ENCODE data around the gene FTCD.

FTCD gene

DNA sequence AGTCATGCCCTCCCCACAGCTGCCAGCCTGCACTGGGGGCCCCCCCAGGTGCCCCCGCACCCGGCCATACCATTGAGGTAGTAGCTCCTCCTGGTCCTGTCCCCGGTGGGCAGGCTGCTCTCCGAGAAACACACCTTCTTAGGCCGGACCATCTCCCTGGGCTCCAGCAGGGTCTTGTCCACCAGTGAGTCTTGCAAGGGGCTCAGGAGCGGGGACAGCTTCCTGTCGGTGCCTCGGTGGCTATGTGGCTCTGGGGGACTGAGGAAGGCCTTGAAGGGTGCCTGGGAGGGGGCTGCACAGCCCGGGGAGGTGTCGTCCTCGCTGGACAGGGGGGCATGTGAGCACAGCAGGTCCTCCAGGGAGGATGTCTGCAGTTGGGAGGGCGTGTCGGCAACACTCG is 12.9 kb upstream of the FTCD start:
- no peaks in the 10 kb centered on the region for H3K9me3 ChIP-seq (ENCODE audit: control insufficient read depth in 2 of 2, low read length in 2 of 2)
- no peak overlapping the region for H3K27ac ChIP-seq (ENCODE audit: low read length)
- H3K27me3 ChIP-seq (ENCODE audit: control insufficient read depth in 1 of 2, insufficient read depth in 2 of 2, low read length in 2 of 2), result no peaks in the 10 kb centered on the region
- no peak overlapping the region for H3K4me3 ChIP-seq (ENCODE audit: low read length in 2 of 2)
- H3K9ac ChIP-seq (ENCODE audit: low read length in 2 of 2), result no peak overlapping the region
- H3K4me1 ChIP-seq (ENCODE audit: control insufficient read depth, insufficient read depth, low read length), result no peaks in the 10 kb centered on the region
- no peaks in the 10 kb centered on the region for H3K36me3 ChIP-seq (ENCODE audit: control insufficient read depth in 2 of 2, insufficient read depth in 2 of 2, low read length in 2 of 2)

DNA sequence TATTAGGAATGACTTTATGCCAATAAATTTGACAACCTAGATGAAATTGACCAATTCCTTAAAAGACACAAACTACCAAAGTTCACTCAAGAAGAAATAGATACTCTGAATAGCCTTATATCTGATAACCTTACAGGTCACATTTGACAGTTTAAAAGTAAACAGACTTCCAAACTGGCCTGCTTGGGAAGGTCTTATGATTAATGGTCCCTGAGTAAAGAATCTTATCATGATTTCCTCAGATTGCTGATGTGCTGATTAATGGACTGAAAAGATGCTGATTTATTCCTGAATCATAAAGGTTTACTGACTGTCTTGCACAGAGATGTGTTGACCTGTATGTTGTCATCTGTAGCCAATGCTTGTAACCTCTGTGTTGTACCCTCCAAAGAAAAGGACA is 9.7 kb upstream of the FTCD start:
- Histone ChIP-seq H3K9me3 (ENCODE audit: control insufficient read depth in 2 of 2, low read length in 2 of 2) (no peaks in the 10 kb centered on the region), H3K4me3 (ENCODE audit: low read length in 2 of 2) (no peak overlapping the region), H3K27ac (ENCODE audit: low read length) (no peak overlapping the region), H3K36me3 (ENCODE audit: control insufficient read depth in 2 of 2, insufficient read depth in 2 of 2, low read length in 2 of 2) (no peaks in the 10 kb centered on the region), H3K27me3 (ENCODE audit: control insufficient read depth in 1 of 2, insufficient read depth in 2 of 2, low read length in 2 of 2) (no peaks in the 10 kb centered on the region), H3K4me1 (ENCODE audit: control insufficient read depth, insufficient read depth, low read length) (no peaks in the 10 kb centered on the region), H3K9ac (ENCODE audit: low read length in 2 of 2) (no peak overlapping the region)

DNA sequence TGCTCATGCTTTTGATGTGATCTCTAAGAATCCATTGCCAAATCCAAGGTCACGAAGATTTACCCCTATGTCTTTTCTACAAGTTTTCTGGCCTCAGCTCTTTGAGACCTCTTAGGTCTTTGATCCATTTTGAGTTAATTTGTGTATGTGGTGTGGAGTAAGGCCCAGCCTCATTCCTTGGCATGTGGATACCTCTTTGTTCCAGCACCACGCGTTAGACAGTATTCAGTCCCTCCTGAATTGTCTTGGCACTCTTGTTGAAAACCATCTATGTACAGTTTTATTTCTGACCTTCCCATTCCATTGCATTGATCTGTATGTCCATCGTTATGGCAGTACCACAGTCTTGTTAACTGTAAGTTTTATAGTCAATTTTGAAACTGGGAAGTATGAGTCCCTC is 8.0 kb upstream of the FTCD start:
- H3K9me3 ChIP-seq (ENCODE audit: control insufficient read depth in 2 of 2, low read length in 2 of 2), result no peaks in the 10 kb centered on the region
- H3K36me3 ChIP-seq (ENCODE audit: control insufficient read depth in 2 of 2, insufficient read depth in 2 of 2, low read length in 2 of 2), result no peaks in the 10 kb centered on the region
- no peak overlapping the region for H3K27ac ChIP-seq (ENCODE audit: low read length)
- H3K4me3 ChIP-seq (ENCODE audit: low read length in 2 of 2), result no peak overlapping the region
- H3K9ac ChIP-seq (ENCODE audit: low read length in 2 of 2), result no peak overlapping the region
- H3K27me3 ChIP-seq (ENCODE audit: control insufficient read depth in 1 of 2, insufficient read depth in 2 of 2, low read length in 2 of 2), result no peaks in the 10 kb centered on the region
- no peaks in the 10 kb centered on the region for H3K4me1 ChIP-seq (ENCODE audit: control insufficient read depth, insufficient read depth, low read length)

DNA sequence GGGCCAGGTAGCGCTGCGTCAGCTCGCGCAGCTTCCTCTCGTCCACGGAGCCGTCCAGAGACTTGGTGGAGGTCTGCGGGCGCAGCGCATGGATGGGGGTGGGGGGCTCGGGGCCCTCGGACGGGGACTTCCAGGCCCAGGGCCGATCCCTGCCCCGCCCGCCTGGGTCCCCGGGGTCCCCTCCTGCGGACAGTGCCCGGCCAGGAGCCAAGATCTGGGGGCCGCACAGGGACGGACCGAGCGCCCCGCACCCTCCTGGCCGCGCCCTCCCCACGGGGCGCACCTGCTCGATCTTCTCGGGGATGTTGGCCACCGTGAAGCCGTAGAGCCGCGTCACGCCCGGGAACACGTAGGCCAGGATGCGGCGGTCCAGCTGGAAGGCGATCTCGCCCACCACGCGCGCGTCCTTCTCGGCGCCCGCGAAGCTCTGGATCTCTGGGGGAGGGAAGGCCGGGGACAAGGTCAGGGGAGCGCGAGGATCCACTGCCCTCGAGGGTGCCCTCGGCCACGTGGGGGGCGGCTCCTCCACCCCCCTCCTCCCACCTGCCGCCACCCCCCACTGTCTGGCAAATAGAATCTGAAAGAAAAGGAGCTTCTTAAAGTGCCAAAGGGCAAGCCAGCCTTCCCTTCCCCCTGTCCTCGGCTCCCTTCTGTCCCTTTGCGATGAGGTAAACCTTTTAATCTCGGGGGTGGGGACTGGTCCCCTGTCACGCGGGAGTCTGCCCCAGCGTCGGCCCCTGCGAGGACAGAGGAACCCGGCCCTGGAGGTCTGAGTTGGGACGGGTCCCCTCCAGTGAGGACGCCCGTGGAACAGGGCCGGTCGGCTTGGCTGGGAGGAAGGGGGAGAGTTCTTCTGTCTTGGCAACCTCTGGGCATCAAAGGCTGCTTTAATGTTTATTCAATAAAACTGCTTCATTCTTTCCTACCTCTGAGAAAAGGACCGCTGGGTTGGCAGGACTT is 6.5 kb upstream of the FTCD start:
- H3K27ac ChIP-seq (ENCODE audit: low read length), result no peak overlapping the region
- no peaks in the 10 kb centered on the region for H3K27me3 ChIP-seq (ENCODE audit: control insufficient read depth in 1 of 2, insufficient read depth in 2 of 2, low read length in 2 of 2)
- no peaks in the 10 kb centered on the region for H3K36me3 ChIP-seq (ENCODE audit: control insufficient read depth in 2 of 2, insufficient read depth in 2 of 2, low read length in 2 of 2)
- H3K4me1 ChIP-seq (ENCODE audit: control insufficient read depth, insufficient read depth, low read length), result no peaks in the 10 kb centered on the region
- no peaks in the 10 kb centered on the region for H3K9me3 ChIP-seq (ENCODE audit: control insufficient read depth in 2 of 2, low read length in 2 of 2)
- H3K4me3 ChIP-seq (ENCODE audit: low read length in 2 of 2), result no peak overlapping the region
- no peak overlapping the region for H3K9ac ChIP-seq (ENCODE audit: low read length in 2 of 2)

DNA sequence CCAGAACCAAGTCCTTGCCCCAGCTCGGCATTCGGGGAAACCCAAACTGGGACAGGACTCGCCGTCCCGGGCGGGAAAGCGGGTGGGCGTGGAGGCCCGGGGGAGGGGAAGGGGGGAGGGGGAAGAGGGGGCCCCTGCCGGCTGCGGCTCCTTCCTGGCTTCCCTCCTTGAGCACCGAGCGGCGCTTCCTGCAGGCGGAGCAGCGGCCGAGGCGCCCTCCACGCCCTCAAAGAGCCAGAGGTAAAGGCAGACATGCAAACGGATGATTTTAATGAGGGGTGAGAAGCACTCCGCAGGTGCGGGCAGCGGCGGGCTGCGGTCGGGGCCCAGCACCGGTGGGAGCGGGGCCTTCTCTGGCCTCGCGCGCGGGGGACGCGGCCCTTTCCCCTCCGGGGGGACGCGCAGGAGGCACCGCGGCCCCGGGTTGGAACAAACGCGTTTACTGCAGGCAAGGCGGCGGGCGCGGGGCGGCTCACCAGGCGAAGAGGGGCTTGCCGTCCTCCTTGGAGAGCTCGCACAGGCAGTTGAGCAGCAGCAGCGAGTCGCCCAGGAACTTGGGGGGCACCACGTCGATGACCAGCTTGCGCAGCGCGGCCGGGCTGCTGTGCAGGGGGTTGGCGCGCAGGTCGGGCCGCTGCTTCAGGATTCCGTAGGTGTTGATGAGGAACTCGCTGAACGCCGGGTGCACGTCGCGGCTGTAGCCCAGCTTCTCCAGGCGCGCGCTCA is 5.7 kb upstream of the FTCD start:
- no peak overlapping the region for H3K9ac ChIP-seq (ENCODE audit: low read length in 2 of 2)
- no peak overlapping the region for H3K4me3 ChIP-seq (ENCODE audit: low read length in 2 of 2)
- H3K27me3 ChIP-seq (ENCODE audit: control insufficient read depth in 1 of 2, insufficient read depth in 2 of 2, low read length in 2 of 2), result no peaks in the 10 kb centered on the region
- H3K27ac ChIP-seq (ENCODE audit: low read length), result no peak overlapping the region
- H3K4me1 ChIP-seq (ENCODE audit: control insufficient read depth, insufficient read depth, low read length), result no peaks in the 10 kb centered on the region
- H3K36me3 ChIP-seq (ENCODE audit: control insufficient read depth in 2 of 2, insufficient read depth in 2 of 2, low read length in 2 of 2), result no peaks in the 10 kb centered on the region
- H3K9me3 ChIP-seq (ENCODE audit: control insufficient read depth in 2 of 2, low read length in 2 of 2), result no peaks in the 10 kb centered on the region

DNA sequence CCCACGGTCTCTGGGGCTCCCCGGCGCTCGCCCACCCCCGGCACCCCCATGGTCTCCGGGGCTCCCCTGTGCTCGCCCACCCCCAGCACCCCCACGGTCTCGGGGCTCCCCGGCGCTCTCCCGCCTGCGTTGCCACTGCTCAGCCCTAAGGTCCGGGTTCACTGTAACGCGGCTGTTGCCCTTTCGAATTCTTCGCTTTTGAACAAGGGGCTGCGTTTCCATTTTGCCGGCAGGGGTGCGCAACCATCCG is 5.2 kb upstream of the FTCD start:
- H3K27ac ChIP-seq (ENCODE audit: low read length), result no peak overlapping the region
- no peaks in the 10 kb centered on the region for H3K36me3 ChIP-seq (ENCODE audit: control insufficient read depth in 2 of 2, insufficient read depth in 2 of 2, low read length in 2 of 2)
- no peak overlapping the region for H3K4me3 ChIP-seq (ENCODE audit: low read length in 2 of 2)
- H3K9ac ChIP-seq (ENCODE audit: low read length in 2 of 2), result no peak overlapping the region
- H3K4me1 ChIP-seq (ENCODE audit: control insufficient read depth, insufficient read depth, low read length), result no peaks in the 10 kb centered on the region
- no peaks in the 10 kb centered on the region for H3K9me3 ChIP-seq (ENCODE audit: control insufficient read depth in 2 of 2, low read length in 2 of 2)
- H3K27me3 ChIP-seq (ENCODE audit: control insufficient read depth in 1 of 2, insufficient read depth in 2 of 2, low read length in 2 of 2), result no peaks in the 10 kb centered on the region

DNA sequence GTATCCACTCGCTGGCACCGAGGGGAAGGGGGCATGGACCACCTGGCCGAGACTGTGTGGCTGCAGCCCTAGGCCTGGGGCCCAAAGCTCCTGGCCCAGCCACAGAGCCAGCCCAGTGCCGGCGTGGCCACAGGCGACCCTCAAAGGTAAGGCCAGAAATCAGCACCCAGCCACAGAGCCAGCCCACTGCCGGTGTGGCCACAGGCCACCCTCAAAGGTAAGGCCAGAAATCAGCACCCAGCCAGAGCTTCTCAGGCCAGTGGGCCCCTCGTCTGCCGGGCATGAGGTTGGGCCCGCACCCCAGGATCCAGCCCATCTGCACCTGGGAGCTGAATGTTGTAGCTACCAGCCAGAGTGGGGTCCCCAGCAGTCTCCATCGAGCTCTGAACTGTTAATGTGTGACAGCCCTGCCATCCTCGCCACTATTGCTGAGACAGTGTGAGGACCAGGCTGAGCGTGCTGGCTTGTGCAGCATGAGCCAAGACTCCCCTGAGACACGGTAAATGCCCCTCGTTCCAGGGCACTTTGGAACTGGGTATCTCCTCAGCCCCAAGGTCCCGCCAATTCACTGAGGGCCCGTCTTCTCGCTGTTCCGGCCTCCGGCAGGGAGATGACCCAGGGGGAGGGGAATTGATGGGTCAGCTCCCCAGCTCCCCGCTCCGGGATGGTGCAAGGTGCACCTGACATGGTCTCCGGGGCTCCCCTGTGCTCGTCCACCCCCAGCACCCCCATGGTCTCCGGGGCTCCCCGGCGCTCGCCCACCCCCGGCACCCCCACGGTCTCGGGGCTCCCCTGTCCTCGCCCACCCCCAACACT is 4.7 kb upstream of the FTCD start:
- Histone ChIP-seq H3K36me3 (ENCODE audit: control insufficient read depth in 2 of 2, insufficient read depth in 2 of 2, low read length in 2 of 2) (no peaks in the 10 kb centered on the region), H3K27ac (ENCODE audit: low read length) (no peak overlapping the region), H3K4me3 (ENCODE audit: low read length in 2 of 2) (no peak overlapping the region), H3K27me3 (ENCODE audit: control insufficient read depth in 1 of 2, insufficient read depth in 2 of 2, low read length in 2 of 2) (no peaks in the 10 kb centered on the region), H3K9me3 (ENCODE audit: control insufficient read depth in 2 of 2, low read length in 2 of 2) (no peaks in the 10 kb centered on the region), H3K4me1 (ENCODE audit: control insufficient read depth, insufficient read depth, low read length) (no peaks in the 10 kb centered on the region), H3K9ac (ENCODE audit: low read length in 2 of 2) (no peak overlapping the region)

DNA sequence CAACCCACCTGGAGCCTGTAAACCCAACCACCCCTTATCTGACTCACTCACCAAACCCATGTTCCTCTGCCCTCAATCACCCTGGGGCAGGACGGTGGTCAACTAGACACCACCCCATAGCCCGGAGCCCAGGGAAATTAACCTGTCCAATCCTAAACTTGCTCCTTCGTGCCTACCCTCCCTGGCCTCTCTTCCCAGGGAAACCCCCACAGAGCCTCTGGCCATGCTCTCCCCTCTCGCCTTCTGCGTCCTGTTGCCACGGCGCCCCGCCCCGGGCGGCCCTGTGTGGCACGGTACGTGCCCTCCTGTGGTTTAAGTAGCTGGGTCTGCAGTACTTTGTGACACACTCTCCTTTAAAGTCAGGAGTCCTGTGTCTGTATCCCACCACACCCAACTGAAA is 4.0 kb upstream of the FTCD start:
- Histone ChIP-seq H3K27me3 (ENCODE audit: control insufficient read depth in 1 of 2, insufficient read depth in 2 of 2, low read length in 2 of 2) (no peaks in the 10 kb centered on the region), H3K9me3 (ENCODE audit: control insufficient read depth in 2 of 2, low read length in 2 of 2) (no peaks in the 10 kb centered on the region), H3K4me3 (ENCODE audit: low read length in 2 of 2) (no peak overlapping the region), H3K4me1 (ENCODE audit: control insufficient read depth, insufficient read depth, low read length) (no peaks in the 10 kb centered on the region), H3K9ac (ENCODE audit: low read length in 2 of 2) (no peak overlapping the region), H3K36me3 (ENCODE audit: control insufficient read depth in 2 of 2, insufficient read depth in 2 of 2, low read length in 2 of 2) (no peaks in the 10 kb centered on the region), H3K27ac (ENCODE audit: low read length) (no peak overlapping the region)

DNA sequence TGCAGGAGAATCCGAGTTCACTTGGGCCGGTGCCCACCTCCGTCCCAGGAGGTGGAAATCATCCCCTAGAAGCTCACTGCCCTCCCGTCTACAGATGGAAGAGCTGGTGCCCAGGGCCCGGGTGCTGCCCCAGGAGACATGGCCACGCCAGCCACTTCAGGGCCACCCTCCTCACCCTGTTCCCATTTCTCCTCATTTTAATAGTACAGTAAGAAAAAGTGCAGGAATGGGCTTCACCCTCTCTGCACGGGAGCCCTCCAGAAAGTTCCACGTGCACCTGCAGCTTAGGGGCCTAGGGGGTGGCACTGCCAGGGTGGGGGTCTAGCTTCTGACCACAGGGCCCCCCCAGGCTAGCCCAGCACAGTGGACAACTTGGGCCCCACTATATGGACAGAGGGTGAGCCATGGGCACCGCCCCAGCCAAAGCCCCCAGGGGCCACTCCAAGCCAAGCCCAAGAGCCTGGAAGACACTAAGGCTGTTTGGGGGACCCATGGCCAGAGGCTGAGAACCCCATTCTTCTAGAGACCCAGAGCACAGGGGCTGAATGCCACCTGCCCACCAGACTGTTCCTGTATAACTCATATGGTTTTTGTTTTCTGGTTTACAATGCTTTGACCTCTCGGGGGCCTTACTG is 3.4 kb upstream of the FTCD start:
- Histone ChIP-seq H3K9me3 (ENCODE audit: control insufficient read depth in 2 of 2, low read length in 2 of 2) (no peaks in the 10 kb centered on the region), H3K36me3 (ENCODE audit: control insufficient read depth in 2 of 2, insufficient read depth in 2 of 2, low read length in 2 of 2) (no peaks in the 10 kb centered on the region), H3K9ac (ENCODE audit: low read length in 2 of 2) (no peak overlapping the region), H3K4me1 (ENCODE audit: control insufficient read depth, insufficient read depth, low read length) (no peaks in the 10 kb centered on the region), H3K4me3 (ENCODE audit: low read length in 2 of 2) (no peak overlapping the region), H3K27ac (ENCODE audit: low read length) (no peak overlapping the region), H3K27me3 (ENCODE audit: control insufficient read depth in 1 of 2, insufficient read depth in 2 of 2, low read length in 2 of 2) (no peaks in the 10 kb centered on the region)

DNA sequence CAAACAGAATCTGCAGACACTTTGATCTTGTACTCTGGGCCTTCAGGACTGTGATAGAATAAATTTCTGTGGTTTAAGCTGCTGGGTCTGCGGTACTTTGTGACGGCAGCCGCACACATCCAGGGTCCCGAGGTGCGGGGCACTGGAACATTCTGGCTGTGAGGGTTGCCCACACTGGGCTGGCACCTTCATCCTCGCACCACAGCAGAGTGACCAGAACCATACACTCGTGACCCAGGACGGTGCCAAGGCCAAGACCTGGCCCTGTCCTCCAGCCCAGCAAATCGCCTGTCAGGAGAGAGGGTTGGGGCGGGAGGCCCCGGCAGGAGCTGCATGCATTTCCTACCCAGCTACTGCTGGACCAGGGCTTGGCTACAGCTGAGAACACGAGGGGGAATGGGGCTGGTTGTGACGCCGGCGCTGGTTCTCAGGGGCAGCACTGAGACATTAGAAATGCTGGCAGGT is 2.6 kb upstream of the FTCD start:
- no peak overlapping the region for H3K27ac ChIP-seq (ENCODE audit: low read length)
- no peaks in the 10 kb centered on the region for H3K36me3 ChIP-seq (ENCODE audit: control insufficient read depth in 2 of 2, insufficient read depth in 2 of 2, low read length in 2 of 2)
- H3K4me3 ChIP-seq (ENCODE audit: low read length in 2 of 2), result no peak overlapping the region
- H3K9me3 ChIP-seq (ENCODE audit: control insufficient read depth in 2 of 2, low read length in 2 of 2), result no peaks in the 10 kb centered on the region
- no peak overlapping the region for H3K9ac ChIP-seq (ENCODE audit: low read length in 2 of 2)
- no peaks in the 10 kb centered on the region for H3K27me3 ChIP-seq (ENCODE audit: control insufficient read depth in 1 of 2, insufficient read depth in 2 of 2, low read length in 2 of 2)
- H3K4me1 ChIP-seq (ENCODE audit: control insufficient read depth, insufficient read depth, low read length), result peaks cover 6% of the 10 kb centered on the region
